Adipose tissue (tissue), 3 donors: ENCODE data around the gene C3AR1. TPM values are rescaled to one million over a fixed set of nuclear protein-coding genes. Genes with fewer than 3 reads are reported as not detected.

ENCODE experiments used
- polyA plus RNA-seq, 3 donors: library from polyadenylated mRNA; stranded (reverse); fragments of 200-250 nt; gene quantifications; one replicate each; pipeline ENCODE4 v1.2.3, GENCODE V29; 2013
- donor health status: healthy with polysubstance abuse.
- donor health status: Bipolar disorder and iron deficiency.
- donor health status: healthy.

C3AR1 gene
- polyA plus RNA-seq, 3 donors, result 1.9 to 15.2 (median 14.5) TPM

Other genes starting within 250 kb of the C3AR1 start
- gene SLC2A14, start 193.4 kb downstream of the C3AR1 start, polyA plus RNA-seq, result 1 to 10 TPM in 1 of 3 donors, under 1 TPM in 1, not detected in 1; 0.13 to 5.3 TPM
- 10 to 100 TPM in 2 of 3 donors, 1 to 10 TPM in 1; 4.3 to 79.4 (median 43.3) TPM for gene SLC2A3, start 130.2 kb downstream of the C3AR1 start, polyA plus RNA-seq
- 1 to 10 TPM; 4.8 to 8.7 (median 7.6) TPM for gene FOXJ2, start 33.6 kb downstream of the C3AR1 start, polyA plus RNA-seq
- 10 to 100 TPM; 17.8 to 23.8 (median 19.7) TPM for gene NECAP1, start 15.9 kb upstream of the C3AR1 start, polyA plus RNA-seq
- 1 to 10 TPM in 2 of 3 donors, under 1 TPM in 1; 0.89 to 2.8 (median 2.4) TPM for gene CLEC4A, start 57.3 kb upstream of the C3AR1 start, polyA plus RNA-seq
- gene ZNF705A, start 90.7 kb upstream of the C3AR1 start, polyA plus RNA-seq, result not detected
- under 1 TPM in 2 of 3 donors, not detected in 1; 0.09 to 0.59 TPM for gene FAM90A1, start 161.3 kb upstream of the C3AR1 start, polyA plus RNA-seq